G401 (cell line): Measurements from ENCODE around the gene KRTAP10-3. TPM values are rescaled to one million over a fixed set of nuclear protein-coding genes. Genes with fewer than 3 reads are reported as not detected.

Experiments
- DNase-seq: peaks from one replicate; pipeline ENCODE4 v3.0.0-alpha.2; 2015; ENCODE audit warnings: low spot score
- in situ Hi-C: cut with HindIII; loops from 2 replicates; pipeline ENCODE4 v1.10.0; 2016; ENCODE audit warnings: low sequenced_read_pairs, mixed read lengths
- total RNA-seq: library from RNA; depleted of rRNA; stranded (reverse); fragments of >200 nt; shearing (Covaris generic); gene quantifications from 2 replicates; pipeline ENCODE4 v1.2.3, GENCODE V29; 2014

KRTAP10-3 gene
- total RNA-seq, 1 experiment from 2014 or later, result not detected

DNA sequence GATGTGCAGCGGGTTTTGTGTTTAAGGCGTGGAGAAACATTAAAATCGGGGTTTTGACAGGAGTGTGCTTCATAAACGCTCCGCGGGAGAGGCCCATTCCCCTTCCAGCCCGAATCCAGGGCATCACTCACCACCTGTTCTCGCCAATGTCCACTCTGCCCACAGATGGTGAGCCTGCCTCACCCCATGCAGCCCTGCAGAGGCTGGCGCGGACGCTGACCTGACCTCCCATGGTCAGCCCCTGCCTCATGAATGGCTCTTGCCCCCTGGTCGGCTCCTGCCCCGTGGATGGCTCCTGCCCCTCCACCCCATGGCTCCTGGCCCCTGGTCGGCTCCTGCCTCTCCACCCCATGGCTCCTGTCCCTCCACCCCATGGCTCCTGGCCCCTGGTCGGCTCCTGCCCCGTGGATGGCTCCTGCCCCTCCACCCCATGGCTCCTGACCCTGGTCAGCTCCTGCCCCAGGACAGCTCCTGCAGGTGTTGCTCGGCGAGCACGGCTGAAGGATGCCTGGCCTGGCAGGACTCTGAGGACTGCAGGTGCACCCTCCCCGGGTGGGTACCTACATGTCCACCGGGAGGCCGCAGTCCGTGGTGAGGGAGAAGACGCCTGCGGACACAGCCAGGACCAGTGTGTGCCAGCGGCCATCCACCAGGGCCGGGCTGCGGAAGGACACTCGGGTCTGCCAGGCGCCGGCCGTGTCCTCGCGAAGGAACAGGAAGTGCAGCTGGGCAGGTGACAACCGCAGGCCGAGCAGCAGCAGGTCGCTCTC lies 25.3 kb downstream of the KRTAP10-3 start:
- no peak for DNase-seq
- in situ Hi-C loops, result no loop called here

DNA sequence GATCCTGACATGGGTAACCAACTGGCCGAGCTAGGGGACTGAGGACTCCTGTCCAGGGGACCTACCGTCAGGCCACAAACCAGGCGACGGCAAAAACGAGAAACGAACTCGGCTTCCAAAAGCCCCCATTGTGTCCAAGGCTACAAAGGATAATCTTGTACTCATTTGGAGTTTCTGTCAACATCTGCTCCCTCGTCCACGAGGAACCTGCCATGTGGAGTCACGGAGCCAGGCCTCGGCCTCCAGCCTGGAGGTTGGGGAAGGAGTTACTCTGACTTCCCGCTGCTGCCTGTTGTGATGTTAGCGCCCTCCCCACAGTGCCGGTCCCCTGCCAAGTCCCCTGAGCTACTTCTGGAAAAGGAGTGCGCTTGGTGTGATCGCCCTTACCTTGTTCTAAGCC lies 25.9 kb downstream of the KRTAP10-3 start:
- in situ Hi-C loops, result no loop called here

GRCh38 chr21:44531606-44532564 lies 26.7 kb downstream of the KRTAP10-3 start:
- DNase-seq, result no peak
- in situ Hi-C loops, result no loop called here

More for the DNA sequence above, 25.9 kb downstream of the KRTAP10-3 start:
- DNase-seq, result no peak

DNA sequence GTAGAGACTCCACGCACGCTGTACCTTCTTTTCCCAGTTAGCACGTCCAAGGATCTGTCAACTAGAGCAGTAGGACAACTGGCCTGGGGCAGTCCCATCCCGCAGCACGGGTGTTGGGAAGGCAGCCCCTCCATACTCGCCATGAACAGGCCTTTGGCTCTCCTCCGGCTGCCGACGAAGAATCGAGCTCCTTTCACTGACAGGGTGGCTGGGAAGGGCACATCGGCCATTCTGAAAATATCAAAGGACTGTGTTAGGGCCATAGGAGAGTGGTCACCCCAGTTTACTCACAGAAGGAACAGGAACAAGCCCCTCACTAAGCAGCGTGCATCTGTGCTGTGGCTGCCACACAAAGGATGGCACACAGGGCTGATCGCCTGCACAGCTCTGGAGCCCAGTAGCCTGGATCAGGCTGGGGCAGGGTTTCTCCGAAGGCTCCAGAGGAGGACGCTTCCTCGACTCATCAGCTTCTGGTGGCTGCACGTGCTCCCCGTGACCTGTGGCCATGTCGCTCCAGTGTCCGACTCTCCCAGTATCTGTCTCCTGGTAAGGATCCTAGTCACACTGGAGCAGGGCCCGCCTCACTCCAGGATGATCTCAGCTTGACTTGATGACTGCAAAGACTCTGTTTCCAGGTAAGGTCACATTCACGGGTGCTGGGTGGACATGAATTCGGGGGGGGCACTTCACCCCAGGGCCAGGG lies 27.5 kb downstream of the KRTAP10-3 start:
- no peak for DNase-seq
- in situ Hi-C loops, result no loop called here

DNA sequence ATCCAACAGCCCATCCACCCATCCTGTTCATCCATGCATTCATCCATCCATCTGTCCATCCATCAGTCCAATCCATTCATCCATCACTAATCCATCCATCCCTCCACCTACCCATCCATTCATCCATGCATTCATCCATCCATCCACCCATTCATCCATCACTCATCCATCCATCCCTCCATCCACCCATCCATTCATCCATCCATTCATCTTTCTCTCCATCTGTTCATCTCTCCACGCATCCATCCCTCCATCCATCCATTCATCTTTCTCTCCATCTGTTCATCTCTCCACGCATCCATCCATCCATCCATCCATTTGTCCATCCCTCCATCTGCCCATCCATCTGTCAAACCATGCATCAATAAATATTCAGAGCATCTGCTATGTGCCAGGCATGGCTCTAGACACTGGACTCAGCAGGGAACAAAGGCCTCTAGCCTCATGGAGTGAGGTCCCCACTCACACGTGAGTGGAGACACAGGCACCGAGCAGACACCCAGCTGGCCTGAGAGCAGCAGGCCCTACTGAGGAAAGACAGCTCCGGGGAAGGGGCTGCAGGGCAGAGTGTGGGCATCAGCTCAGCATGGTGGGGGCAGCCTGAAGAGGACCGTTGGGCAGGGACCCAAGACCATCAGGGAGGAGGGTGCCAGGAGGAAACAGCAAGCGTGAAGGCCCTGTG lies 28.2 kb downstream of the KRTAP10-3 start:
- no peak for DNase-seq
- in situ Hi-C loops, result no loop called here

DNA sequence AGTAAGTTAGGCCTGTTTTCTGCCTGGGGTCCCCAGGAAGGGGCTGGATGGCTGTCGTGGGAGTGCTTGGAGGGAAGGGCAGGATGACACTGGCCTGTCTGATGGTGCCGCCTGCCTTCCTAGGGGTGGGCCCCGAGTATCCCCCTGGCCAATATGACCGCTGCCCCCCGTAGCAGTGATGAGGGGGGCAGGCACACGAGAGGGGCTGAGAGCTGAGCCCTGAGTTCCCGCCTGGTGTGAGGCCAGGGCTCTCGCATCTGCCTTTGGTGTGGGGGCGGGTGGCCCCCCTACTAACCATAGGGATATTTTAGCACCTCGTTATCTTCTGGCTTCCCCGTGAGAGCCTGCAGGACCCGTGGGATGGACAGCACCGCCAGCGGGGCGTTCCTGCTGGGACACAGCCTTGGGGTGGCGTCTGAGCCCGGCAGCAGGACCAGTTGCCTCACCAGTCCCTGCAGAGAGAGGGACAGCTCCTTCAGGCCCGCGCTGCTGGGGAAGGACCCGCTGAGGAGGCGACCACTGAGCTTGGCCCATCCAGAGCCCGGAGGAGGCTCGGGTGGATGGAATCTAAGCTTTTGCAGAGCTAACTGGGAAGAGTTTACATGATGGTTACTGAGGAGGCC lies 29.0 kb downstream of the KRTAP10-3 start:
- in situ Hi-C loops, result no loop called here

DNA sequence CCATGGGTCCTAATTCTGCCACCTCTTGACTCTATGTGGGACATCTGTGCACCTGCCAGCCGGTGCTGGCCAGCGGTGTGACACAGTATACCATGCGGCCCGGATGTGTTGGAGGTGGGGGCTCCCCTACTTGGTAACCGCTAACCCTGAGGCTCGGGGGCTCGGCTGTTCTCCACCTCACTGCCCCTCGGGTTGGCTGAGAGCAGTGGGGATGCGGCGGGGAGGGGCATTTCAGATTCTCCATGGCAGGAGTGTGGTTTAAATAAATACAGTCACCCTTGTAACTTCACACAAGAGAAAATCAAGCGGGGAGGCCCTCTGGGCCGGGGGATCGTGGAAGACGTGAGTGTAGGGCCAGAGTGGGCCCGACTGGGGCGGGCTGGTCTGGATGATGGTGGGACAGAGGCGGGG lies 29.6 kb downstream of the KRTAP10-3 start:
- DNase-seq, result no peak
- in situ Hi-C loops, result no loop called here

More for the DNA sequence above, 29.0 kb downstream of the KRTAP10-3 start:
- no peak for DNase-seq

DNA sequence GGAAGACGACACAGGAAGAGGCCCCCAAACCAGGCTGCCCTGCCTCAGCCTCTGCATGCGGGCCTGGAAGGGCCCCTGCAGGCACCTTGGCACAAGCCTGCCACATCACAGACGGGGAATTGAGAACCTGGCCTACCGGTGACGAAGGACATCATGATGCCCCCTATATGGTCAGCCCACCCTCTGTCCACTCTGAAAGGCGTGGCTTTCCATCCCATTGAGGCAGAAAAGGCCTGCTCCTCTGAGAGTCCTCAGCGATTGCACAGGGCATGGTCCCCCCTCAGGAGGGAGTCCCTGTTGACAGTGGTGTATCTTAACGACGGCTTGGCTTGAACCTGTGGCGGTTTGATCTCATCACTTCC lies 30.0 kb downstream of the KRTAP10-3 start:
- DNase-seq, result no peak
- in situ Hi-C loops, result no loop called here

DNA sequence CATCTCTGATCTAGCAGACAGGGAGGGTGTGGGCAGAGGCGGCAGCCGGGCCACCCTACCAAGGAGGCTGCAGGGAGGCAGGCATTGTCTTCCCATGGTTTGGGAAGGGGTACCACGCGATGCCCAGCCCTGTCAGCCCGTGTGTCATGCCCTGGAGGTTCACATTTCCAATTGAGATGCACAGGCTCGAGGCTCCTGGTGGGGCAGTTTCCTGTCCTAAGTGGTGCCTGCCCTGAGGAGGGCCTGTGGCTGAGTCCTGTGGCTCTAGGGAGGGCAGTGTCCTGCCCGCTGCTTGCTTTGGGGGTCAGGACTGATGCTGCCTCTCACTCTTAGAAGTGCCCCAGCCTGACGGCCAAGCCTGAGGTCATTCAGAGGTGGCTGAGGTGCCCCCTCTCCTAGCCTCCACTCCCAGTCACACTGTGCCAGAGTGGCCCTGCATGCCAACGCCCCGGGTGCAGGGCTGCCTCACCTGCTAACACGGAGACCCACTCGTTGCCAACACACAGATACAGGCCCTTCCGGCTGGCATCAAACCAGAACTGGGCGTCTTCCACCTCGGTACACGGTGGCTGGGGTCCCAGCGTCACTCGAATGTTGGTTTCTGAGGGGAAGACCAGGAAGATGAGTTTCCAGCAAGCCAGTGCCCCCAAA lies 30.5 kb downstream of the KRTAP10-3 start:
- DNase-seq, result no peak
- in situ Hi-C loops, result no loop called here

DNA sequence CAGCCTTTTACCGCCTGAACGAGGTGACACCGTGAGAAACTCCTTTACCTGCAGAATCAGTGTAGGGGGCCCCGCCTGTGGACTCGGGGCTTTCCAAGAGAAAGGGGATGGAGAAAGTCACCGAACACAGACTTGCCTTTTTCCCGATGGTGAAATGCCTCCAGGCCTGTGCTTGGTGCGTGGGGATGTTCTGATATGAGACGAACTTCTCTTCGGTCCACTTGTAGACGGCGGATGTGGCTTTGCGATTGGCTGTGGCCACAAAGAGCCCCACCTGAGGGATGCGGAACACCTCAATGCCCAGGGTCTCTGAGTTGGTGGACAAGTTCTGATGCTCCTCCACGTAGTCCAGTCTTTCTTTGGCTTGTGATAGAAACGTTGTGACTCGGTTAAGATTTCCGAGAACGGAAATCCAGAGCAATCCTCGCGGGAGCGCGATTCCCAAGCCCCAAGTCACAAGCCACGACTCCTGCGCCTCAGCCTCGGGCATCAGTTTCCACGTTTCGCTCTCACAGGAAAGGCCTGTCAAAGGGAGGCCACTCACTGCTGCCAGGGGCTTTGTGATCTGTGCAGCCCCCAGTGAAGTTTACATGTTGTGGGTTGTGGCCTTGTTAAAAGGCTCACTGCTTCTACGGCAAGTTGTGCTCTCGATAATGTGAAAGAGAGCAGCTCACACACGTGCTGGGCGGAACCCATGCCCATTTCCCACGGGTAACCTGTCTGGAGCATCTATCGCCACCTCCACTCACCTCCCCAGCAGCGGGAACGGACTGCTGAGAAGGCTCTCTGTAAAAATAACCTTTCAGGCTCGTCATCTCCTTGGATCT lies 31.2 kb downstream of the KRTAP10-3 start:
- DNase-seq, result no peak
- in situ Hi-C loops, result no loop called here

- DNase-seq, result no peak
- in situ Hi-C loops, result no loop called here
Measured at GRCh38 chr21:44526096-44526997, 32.2 kb downstream of the KRTAP10-3 start.

GRCh38 chr21:44525391-44526095 lies 33.1 kb downstream of the KRTAP10-3 start:
- DNase-seq, result no peak
- in situ Hi-C loops, result no loop called here

DNA sequence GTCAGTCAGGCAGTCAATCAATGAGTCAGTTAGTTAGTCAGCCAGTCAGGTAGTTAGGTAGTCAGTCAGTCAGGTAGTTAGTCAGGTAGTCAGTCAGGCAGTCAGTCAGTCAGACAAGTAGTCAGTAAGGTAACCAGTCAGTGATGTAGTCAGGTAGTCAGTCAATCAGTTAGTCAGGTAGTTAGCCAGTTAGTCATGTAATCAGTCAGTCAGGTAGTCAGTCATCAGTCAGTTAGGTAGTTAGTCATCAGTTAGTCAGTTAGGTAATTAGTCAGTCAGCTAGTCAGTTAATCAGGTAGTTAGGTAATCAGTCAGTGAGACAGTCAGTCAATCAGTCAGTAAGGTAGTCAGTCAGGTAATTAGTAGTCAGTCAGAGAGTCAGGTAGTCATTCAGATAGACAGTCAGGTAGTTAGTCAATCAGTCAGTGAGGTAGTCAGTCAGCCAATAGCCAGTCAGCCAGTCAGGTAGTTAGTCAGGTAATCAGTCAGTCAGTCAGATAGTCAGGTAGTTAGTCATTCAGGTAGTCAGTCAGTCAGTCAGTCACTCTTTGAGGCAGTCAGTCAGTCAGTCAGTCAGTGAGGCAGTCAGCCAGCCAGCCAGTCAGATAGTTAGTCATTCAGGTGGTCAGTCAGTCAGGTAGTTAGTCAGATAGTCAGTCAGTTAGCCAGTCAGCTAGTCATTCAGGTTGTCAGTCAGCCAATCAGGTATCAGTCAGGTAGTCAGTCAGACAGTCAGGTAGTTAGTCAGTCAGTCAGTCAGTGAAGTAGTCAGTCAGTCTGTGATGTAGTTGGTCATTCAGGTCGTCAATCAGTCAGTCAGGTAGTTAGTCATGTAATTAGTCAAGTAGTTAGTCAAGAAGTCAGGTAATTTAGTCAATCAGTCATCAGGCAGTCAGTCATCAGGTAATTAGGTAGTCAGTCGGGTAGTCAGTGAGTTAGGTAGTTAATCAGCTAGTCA lies 33.9 kb downstream of the KRTAP10-3 start:
- DNase-seq, result no peak
- in situ Hi-C loops, result no loop called here

DNA sequence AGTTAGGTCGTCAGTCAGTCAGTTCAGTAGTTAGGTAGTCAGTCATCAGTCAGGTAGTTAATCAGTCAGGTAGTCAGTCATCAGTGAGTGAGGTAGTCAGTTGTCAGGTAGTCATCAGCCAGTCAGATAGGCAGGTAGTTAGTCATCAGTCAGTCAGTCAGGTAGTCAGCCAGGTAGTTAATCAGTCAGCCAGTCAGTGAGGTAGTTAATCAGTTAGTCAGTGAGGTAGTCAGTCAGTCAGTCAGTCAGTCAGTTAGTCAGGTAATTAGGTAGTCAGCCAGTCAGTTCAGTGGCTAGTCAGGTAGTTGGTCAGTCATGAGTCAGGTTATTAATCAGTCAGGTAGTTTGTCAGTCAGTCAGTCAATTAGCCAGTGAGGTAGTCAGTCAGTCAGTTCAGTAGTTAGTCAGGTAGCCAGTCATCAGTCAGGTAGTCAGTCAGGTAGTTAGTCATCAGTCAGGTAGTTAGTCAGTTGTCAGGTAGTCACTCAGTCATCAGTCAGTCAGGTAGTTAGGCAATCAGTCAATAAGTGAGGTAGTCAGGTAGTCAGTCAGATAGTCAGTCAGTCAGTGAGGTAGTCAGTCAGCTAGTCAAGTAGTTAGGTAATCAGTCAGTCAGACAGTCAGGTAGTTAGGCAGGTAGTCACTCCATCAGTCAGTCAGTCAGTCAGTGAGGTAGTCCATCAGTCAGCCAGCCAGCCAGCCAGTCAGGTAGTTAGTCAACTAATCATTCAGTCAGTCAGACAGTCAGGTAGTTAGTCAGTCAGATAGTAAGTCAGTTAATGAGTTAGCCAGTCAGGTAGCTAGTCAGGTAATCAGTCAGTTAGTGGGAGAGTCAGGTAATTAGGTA lies 34.8 kb downstream of the KRTAP10-3 start:
- DNase-seq, result no peak
- in situ Hi-C loops, result no loop called here
